HCT116 (cell line): ENCODE data around the gene NUMB. TPM values are rescaled to one million over a fixed set of nuclear protein-coding genes. Genes with fewer than 3 reads are reported as not detected.

Experiments used
- ATAC-seq: fragments of 200-7000 bp; cut with Tn5 transposase; 2 replicates; pipeline ENCODE4 v1.9.1; 2020; ENCODE audit warnings: mild to moderate bottlenecking, moderate library complexity
- BruUV-seq: library from RNA; stranded (reverse); fragments of 400-500 nt; replicated peaks from 2 replicates; lab custom pipeline; 2021; lab: Mats Ljungman, UMichigan
- CTCF ChIA-PET: fragments of 300-600 bp; sonication (Branson Sonifier 250); formaldehyde crosslinking; loops from one replicate; lab custom pipeline; 2021; ENCODE audit warnings: antibody characterized with exemption; lab: Charles Lee
- POLR2A ChIA-PET: fragments of 300-600, 350-600 bp; sonication (Branson Sonifier 250); formaldehyde crosslinking; loops from one replicate; lab custom pipeline; 2021; ENCODE audit warnings: antibody characterized with exemption; lab: Charles Lee
- RAD21 ChIA-PET, 2 experiments: fragments of 300-600 bp; sonication (Branson Sonifier 250); formaldehyde crosslinking; loops; one replicate each; lab custom pipeline; 2023; ENCODE audit warnings: low total read pairs in 2 of 2; ENCODE audit not compliant: uncharacterized antibody in 2 of 2, unreplicated experiment in 2 of 2, low non-redundant PET in 1 of 2; lab: Charles Lee
- DNase-seq: peaks from one replicate; pipeline ENCODE4 v3.0.0-alpha.2; 2010; ENCODE audit warnings: low read depth, low spot score
- H2AFZ ChIP-seq: fragments of 200-600 bp; shearing (Covaris generic), sonication (generic); 2 replicates; pipeline ENCODE4 v1.6.1; 2017; ENCODE audit warnings: low read depth, mixed run types, mixed read lengths, antibody characterized with exemption, low read length; ENCODE audit not compliant: poor library complexity, severe bottlenecking
- H3K27ac ChIP-seq: 2 replicates; pipeline ENCODE4 v1.5.1; 2012; ENCODE audit warnings: low read depth, low read length
- H3K27me3 ChIP-seq: fragments of 200-600 bp; sonication (generic); 2 replicates; pipeline ENCODE4 v1.6.1; 2016; ENCODE audit warnings: mixed run types, low read length, mixed read lengths; ENCODE audit not compliant: insufficient read depth
- H3K36me3 ChIP-seq, 2 experiments: fragments of 200-500 bp in 1 of 2; fragments of 200-600 bp in 1 of 2; sonication (Bioruptor generic) in 1 of 2; sonication (generic) in 1 of 2; 2 replicates each; pipeline versions ENCODE4 v1.5.1 to v1.6.1; 2014 to 2016; ENCODE audit warnings: low read length in 2 of 2, inconsistent platforms in 1 of 2, mixed read lengths in 1 of 2, mixed run types in 1 of 2; ENCODE audit not compliant: insufficient read depth in 2 of 2, control insufficient read depth in 1 of 2
- H3K4me1 ChIP-seq, 2 experiments: fragments of 200-600 bp in 1 of 2; sonication (generic) in 1 of 2; 2 replicates each; pipeline versions ENCODE4 v1.5.1 to v1.6.1; 2012 to 2017; ENCODE audit warnings: low read length in 2 of 2, inconsistent platforms in 1 of 2, mild to moderate bottlenecking in 1 of 2, mixed read lengths in 1 of 2, mixed run types in 1 of 2, moderate library complexity in 1 of 2; ENCODE audit not compliant: insufficient read depth in 2 of 2, control insufficient read depth in 1 of 2
- H3K4me2 ChIP-seq: fragments of 200-600 bp; sonication (generic); 2 replicates; pipeline ENCODE4 v1.6.1; 2017; ENCODE audit warnings: mixed run types, low read length, mixed read lengths
- H3K4me3 ChIP-seq, 2 experiments: fragments of 200-600 bp in 1 of 2; sonication (generic) in 1 of 2; replicated peaks in 1 of 2; 2 replicates each; pipeline ENCODE4 v1.5.1; 2011 to 2016; ENCODE audit warnings: low read length in 2 of 2, control low read depth in 1 of 2, low read depth in 1 of 2, mild to moderate bottlenecking in 1 of 2, mixed read lengths in 1 of 2, mixed run types in 1 of 2
- H3K79me2 ChIP-seq: fragments of 200-600 bp; sonication (generic); 2 replicates; pipeline ENCODE4 v1.6.1; 2017; ENCODE audit warnings: mild to moderate bottlenecking, mixed run types, low read length, moderate library complexity, mixed read lengths; ENCODE audit not compliant: insufficient read depth
- H3K9ac ChIP-seq: fragments of 200-600 bp; sonication (generic); 2 replicates; pipeline ENCODE4 v1.6.1; 2016; ENCODE audit warnings: low read length, mixed read lengths
- H3K9me2 ChIP-seq: fragments of 200-600 bp; sonication (generic), shearing (Covaris generic); 2 replicates; pipeline ENCODE4 v1.6.1; 2017; ENCODE audit warnings: mixed run types, mild to moderate bottlenecking, moderate library complexity; ENCODE audit not compliant: insufficient read depth
- H3K9me3 ChIP-seq, 2 experiments: fragments of 200-500 bp in 1 of 2; fragments of 200-600 bp in 1 of 2; sonication (Bioruptor generic) in 1 of 2; sonication (generic) in 1 of 2; 2 replicates each; pipeline ENCODE4 v1.6.1; 2014 to 2017; ENCODE audit warnings: low read length in 2 of 2, mixed read lengths in 2 of 2, inconsistent platforms in 1 of 2, low read depth in 1 of 2, mild to moderate bottlenecking in 1 of 2, mixed run types in 1 of 2, moderate library complexity in 1 of 2; ENCODE audit not compliant: control insufficient read depth in 1 of 2, insufficient read depth in 1 of 2
- H4K20me1 ChIP-seq: fragments of 200-600 bp; sonication (generic), shearing (Covaris generic); 2 replicates; pipeline ENCODE4 v1.6.1; 2017; ENCODE audit warnings: mixed run types, mild to moderate bottlenecking, moderate library complexity; ENCODE audit not compliant: insufficient read depth
- CBX3 ChIP-seq: IDR thresholded peaks from 2 replicates; pipeline ENCODE4 v1.6.1; 2012; ENCODE audit warnings: low read depth
- CEBPB ChIP-seq: IDR thresholded peaks from 2 replicates; pipeline ENCODE4 v1.6.1; 2012; ENCODE audit warnings: low read depth
- ELF1 ChIP-seq: IDR thresholded peaks from 2 replicates; pipeline ENCODE4 v1.6.1; 2012; ENCODE audit warnings: low read depth, borderline replicate concordance
- EZH2 ChIP-seq: fragments of 200-600 bp; sonication (generic); IDR thresholded peaks from 2 replicates; pipeline ENCODE4 v1.6.1; 2017; ENCODE audit warnings: antibody characterized with exemption, mixed run types
- FOSL1 ChIP-seq: IDR thresholded peaks from 2 replicates; pipeline ENCODE4 v1.6.1; 2012; ENCODE audit warnings: low read depth
- POLR2A ChIP-seq: IDR thresholded peaks from 2 replicates; pipeline ENCODE4 v1.7.0; 2011; ENCODE audit warnings: borderline replicate concordance; ENCODE audit not compliant: insufficient read depth, insufficient read length; ENCODE audit errors: extremely low read depth
- SRF ChIP-seq: IDR thresholded peaks from 2 replicates; pipeline ENCODE4 v1.6.1; 2012; ENCODE audit warnings: low read depth
- TCF7L2 ChIP-seq: IDR thresholded peaks from 2 replicates; pipeline ENCODE4 v1.7.0; 2011; ENCODE audit warnings: borderline replicate concordance, inconsistent platforms; ENCODE audit not compliant: insufficient read depth, insufficient read length; ENCODE audit errors: extremely low read depth
- ZFX ChIP-seq: fragments of 450-650 bp; IDR thresholded peaks from 2 replicates; pipeline ENCODE4 v1.6.1; 2017
- ZNF274 ChIP-seq: fragments of 200-500 bp; sonication (Bioruptor generic); IDR thresholded peaks from 2 replicates; pipeline ENCODE4 v1.6.1; 2014; ENCODE audit warnings: mild to moderate bottlenecking, low read depth, low read length, inconsistent platforms
- intact Hi-C: fragments of 100-400 bp; cut with micrococcal nuclease; formaldehyde crosslinking; loops from 2 replicates; pipeline ENCODE4 v1.10.0; 2022
- total RNA-seq: library from RNA; stranded (reverse); gene quantifications from one replicate; pipeline ENCODE4 v1.2.1, GENCODE V29; 2021; ENCODE audit not compliant: unreplicated experiment
- TF ChIP-seq, protein P1 (sequence below): IDR thresholded peaks from 2 replicates; pipeline ENCODE4 v1.6.1; 2011; ENCODE audit warnings: mild to moderate bottlenecking, low read length, moderate library complexity; ENCODE audit not compliant: insufficient replicate concordance; ENCODE audit errors: extremely low read depth
- TF ChIP-seq, protein P2 (sequence below): IDR thresholded peaks from 2 replicates; pipeline ENCODE4 v1.6.1; 2012
- TF ChIP-seq, protein P3 (sequence below), 3 experiments: fragments of 200-600 bp in 1 of 3; sonication (generic) in 1 of 3; IDR thresholded peaks in 2 of 3; conservative IDR thresholded peaks in 1 of 3; 2 replicates each; pipeline ENCODE4 v1.5.1; 2012 to 2017; ENCODE audit warnings: low read depth in 2 of 3, low read length in 2 of 3, antibody characterized with exemption in 1 of 3, borderline replicate concordance in 1 of 3, control low read depth in 1 of 3, mild to moderate bottlenecking in 1 of 3, mixed read lengths in 1 of 3, mixed run types in 1 of 3, moderate library complexity in 1 of 3; ENCODE audit not compliant: insufficient read depth in 1 of 3
- TF ChIP-seq, protein P4 (sequence below): IDR thresholded peaks from 2 replicates; pipeline ENCODE4 v1.6.1; 2012; ENCODE audit warnings: low read depth

Gene NUMB
- total RNA-seq, 1 experiment from 2014 or later: 43.0 TPM

DNA sequence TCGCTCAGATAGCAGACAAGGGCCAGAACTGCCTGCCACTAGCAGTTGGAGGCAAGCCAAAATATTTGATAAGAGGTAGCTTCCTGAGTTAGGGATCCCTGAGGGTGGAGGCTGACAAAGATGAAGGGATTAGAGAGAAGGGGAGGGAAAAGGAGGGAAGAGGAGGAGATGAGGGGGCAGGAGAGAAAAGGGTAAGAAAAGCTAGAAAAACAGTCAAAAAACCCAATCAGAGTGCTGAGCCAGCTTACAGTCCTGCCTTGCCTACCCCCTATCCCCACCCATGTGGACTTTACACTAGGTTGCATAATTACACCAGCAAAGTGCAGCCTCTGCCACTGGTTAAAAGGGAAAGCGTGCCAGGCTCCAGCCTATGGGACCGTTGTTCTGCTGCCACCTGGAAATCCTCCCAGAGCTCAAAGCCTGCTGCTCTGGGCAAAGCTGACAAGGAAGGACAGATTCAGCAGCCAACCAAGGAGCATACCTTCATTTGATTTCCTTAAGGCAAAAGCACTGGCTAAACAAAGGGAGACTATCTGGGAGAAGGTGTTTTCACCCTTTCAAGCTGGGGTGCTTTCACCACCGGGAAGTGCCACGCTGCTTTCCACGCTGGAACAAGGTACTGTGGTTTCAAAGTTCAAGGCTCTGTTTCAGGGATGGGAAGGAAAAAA lies 3.8 kb upstream of the NUMB start:
- TF ChIP-seq TCF7L2 (no peak), ELF1 (no peak), ZNF274 (no peak), CBX3 (no peak), SRF (no peak), FOSL1 (no peak), ZFX (no peak), CEBPB (no peak), POLR2A (no peak), EZH2 (no peak)
- TF ChIP-seq, protein P1, sequence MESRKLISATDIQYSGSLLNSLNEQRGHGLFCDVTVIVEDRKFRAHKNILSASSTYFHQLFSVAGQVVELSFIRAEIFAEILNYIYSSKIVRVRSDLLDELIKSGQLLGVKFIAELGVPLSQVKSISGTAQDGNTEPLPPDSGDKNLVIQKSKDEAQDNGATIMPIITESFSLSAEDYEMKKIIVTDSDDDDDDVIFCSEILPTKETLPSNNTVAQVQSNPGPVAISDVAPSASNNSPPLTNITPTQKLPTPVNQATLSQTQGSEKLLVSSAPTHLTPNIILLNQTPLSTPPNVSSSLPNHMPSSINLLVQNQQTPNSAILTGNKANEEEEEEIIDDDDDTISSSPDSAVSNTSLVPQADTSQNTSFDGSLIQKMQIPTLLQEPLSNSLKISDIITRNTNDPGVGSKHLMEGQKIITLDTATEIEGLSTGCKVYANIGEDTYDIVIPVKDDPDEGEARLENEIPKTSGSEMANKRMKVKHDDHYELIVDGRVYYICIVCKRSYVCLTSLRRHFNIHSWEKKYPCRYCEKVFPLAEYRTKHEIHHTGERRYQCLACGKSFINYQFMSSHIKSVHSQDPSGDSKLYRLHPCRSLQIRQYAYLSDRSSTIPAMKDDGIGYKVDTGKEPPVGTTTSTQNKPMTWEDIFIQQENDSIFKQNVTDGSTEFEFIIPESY: no peak
- TF ChIP-seq, protein P2, sequence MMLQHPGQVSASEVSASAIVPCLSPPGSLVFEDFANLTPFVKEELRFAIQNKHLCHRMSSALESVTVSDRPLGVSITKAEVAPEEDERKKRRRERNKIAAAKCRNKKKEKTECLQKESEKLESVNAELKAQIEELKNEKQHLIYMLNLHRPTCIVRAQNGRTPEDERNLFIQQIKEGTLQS: no peak
- TF ChIP-seq, protein P3, sequence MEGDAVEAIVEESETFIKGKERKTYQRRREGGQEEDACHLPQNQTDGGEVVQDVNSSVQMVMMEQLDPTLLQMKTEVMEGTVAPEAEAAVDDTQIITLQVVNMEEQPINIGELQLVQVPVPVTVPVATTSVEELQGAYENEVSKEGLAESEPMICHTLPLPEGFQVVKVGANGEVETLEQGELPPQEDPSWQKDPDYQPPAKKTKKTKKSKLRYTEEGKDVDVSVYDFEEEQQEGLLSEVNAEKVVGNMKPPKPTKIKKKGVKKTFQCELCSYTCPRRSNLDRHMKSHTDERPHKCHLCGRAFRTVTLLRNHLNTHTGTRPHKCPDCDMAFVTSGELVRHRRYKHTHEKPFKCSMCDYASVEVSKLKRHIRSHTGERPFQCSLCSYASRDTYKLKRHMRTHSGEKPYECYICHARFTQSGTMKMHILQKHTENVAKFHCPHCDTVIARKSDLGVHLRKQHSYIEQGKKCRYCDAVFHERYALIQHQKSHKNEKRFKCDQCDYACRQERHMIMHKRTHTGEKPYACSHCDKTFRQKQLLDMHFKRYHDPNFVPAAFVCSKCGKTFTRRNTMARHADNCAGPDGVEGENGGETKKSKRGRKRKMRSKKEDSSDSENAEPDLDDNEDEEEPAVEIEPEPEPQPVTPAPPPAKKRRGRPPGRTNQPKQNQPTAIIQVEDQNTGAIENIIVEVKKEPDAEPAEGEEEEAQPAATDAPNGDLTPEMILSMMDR (IDR thresholded peaks at IDR 0.05 in 2 of 3, conservative IDR thresholded peaks at IDR 0.05 in 1 of 3; ENCODE audit: borderline replicate concordance in 1 of 3, insufficient read depth in 1 of 3, low read depth in 2 of 3, low read length in 2 of 3): no peak
- TF ChIP-seq, protein P4, sequence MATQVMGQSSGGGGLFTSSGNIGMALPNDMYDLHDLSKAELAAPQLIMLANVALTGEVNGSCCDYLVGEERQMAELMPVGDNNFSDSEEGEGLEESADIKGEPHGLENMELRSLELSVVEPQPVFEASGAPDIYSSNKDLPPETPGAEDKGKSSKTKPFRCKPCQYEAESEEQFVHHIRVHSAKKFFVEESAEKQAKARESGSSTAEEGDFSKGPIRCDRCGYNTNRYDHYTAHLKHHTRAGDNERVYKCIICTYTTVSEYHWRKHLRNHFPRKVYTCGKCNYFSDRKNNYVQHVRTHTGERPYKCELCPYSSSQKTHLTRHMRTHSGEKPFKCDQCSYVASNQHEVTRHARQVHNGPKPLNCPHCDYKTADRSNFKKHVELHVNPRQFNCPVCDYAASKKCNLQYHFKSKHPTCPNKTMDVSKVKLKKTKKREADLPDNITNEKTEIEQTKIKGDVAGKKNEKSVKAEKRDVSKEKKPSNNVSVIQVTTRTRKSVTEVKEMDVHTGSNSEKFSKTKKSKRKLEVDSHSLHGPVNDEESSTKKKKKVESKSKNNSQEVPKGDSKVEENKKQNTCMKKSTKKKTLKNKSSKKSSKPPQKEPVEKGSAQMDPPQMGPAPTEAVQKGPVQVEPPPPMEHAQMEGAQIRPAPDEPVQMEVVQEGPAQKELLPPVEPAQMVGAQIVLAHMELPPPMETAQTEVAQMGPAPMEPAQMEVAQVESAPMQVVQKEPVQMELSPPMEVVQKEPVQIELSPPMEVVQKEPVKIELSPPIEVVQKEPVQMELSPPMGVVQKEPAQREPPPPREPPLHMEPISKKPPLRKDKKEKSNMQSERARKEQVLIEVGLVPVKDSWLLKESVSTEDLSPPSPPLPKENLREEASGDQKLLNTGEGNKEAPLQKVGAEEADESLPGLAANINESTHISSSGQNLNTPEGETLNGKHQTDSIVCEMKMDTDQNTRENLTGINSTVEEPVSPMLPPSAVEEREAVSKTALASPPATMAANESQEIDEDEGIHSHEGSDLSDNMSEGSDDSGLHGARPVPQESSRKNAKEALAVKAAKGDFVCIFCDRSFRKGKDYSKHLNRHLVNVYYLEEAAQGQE: no peak
- ChIA-PET POLR2A (no interaction called here), RAD21 (no interaction called here), CTCF (interaction anchor here (1.4 to 2.1 kb wide), 2 partner anchors 10 to 167 kb away, joined by 6 to 10 read pairs; no protein-coding TSS in a partner anchor)
- intact Hi-C loops: loop anchor here (5.0 kb wide), 1 partner anchor 1000 kb away; no protein-coding TSS in a partner anchor
- BruUV-seq: no TSS peak
- Histone ChIP-seq H3K79me2 (peaks cover 9% of the 10 kb centered on the region), H3K27me3 (no peaks in the 10 kb centered on the region), H3K4me3 (no peak overlapping the region), H3K4me1 (peaks cover 3 to 15% of the 10 kb centered on the region in 2 experiments; a peak in 3 of 4 replicates), H3K27ac (no peak overlapping the region), H3K4me2 (no peak overlapping the region; the same call in 1 of the 2 replicates), H2AFZ (no peak overlapping the region), H3K9me2 (no peaks in the 10 kb centered on the region), H3K9me3 (no peaks in the 10 kb centered on the region), H3K36me3 (no peaks in the 10 kb centered on the region), H3K9ac (no peak overlapping the region), H4K20me1 (no peaks in the 10 kb centered on the region)
- ATAC-seq (no peak), DNase-seq (no peak)
